COLO829 (cell line): Measurements from ENCODE around the gene STK32C.
"Not testable (repeated sequence)": the region's sequence is repeated elsewhere in the genome, so short reads cannot be mapped to it uniquely, and the experiment has no call there.

Experiments used
- DNase-seq: peaks from one replicate; pipeline ENCODE4 v3.0.0; 2012; ENCODE audit warnings: low spot score

The STK32C gene

GRCh38 chr10:132317477-132317876 lies 9.7 kb upstream of the STK32C start:
- DNase-seq: not testable (repeated sequence)

- no peak for DNase-seq
These were observed 8.4 kb upstream of the STK32C start for GRCh38 chr10:132316133-132316532.

- DNase-seq: not testable (repeated sequence)
These were observed 7.1 kb upstream of the STK32C start for GRCh38 chr10:132314881-132315280.

DNA sequence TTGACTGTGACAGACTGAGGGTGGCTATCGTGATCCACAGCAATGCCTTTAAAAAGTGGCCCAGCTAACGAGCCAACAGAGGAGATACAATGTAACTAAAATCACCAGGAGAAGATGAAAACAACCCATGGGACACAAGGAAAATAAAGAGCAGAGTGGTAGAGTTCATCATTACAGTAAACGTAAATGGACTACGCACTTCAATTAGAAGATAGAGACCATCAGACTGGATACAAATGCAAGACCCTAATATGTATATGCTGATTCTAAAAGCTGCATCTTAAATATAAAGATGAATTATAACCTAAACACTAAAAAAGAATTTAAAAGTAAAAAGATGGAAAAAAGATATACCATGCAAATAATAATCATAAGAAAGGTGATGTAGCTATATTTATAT lies 6.6 kb upstream of the STK32C start:
- no peak for DNase-seq

DNA sequence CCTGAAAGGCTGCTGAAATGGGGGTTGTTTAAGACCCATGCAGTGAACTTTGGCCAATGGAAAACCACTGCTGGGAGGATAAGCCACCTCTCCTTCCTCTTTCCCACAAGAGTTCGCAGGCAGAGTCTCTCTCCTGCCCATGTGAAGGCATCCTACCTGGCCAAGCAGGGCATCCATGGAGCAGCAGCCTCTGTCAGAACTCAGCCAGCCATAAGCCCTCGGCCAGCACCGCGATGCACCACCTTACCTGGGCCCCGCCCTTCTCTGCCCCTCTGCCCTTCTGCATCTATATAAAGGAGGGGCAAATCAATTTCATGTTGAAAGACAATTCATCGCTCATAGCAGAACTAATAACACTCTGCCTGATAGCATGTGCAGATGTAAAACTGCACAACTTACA lies 6.1 kb upstream of the STK32C start:
- DNase-seq: no peak

DNA sequence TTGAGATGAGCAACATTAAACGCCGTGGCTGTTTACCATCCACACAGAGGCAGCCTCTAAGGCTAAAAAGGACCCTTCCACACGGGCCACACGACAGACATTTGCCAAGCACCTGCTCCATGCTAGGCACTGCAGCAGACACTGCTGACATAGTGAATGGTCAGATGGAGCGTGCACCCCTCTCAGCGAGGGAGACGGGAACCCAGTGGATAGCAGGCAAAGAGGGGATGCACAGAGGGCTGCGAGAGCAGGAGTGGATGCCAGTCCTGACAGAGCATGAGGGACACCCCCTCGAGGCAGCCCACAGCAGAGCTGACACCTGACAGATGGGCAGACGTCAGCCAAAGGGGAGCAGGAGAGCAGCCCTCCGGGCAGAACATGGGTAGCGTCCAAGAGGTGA lies 5.6 kb upstream of the STK32C start:
- DNase-seq: no peak

DNA sequence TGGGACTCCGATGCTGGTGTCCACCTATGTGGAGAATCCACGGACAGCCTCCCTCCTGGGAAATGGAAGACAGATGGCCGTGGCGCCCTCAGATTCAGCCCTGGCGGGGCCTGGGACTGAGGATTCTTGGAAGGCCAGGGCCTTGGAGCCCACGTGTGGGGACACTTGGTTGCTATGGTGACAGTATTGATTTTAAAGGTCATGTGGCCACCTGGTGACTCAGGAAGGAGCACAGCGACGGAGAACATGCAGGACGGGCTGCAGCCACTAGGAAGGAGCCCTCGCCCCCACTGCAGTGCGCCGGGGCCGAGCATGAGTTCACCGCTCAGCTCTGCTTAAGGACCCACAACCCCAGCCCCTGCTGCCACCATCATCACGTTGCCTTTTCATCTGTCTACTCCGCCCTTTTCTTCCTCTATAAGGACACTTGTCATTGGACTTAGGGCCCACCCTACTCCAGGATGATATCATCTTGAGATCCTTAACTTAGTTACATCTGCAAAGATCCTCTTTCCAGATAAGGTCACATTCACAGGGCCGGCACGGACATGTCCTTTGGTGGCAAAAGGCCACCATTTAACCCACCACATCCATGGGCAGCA lies 3.7 kb upstream of the STK32C start:
- DNase-seq: no peak

- DNase-seq: no peak
These were observed 3.1 kb upstream of the STK32C start for GRCh38 chr10:132310701-132311337.

- no peak for DNase-seq
These were observed 2.3 kb upstream of the STK32C start for GRCh38 chr10:132309879-132310591.

GRCh38 chr10:132309471-132309865 lies 1.7 kb upstream of the STK32C start:
- no peak for DNase-seq

DNA sequence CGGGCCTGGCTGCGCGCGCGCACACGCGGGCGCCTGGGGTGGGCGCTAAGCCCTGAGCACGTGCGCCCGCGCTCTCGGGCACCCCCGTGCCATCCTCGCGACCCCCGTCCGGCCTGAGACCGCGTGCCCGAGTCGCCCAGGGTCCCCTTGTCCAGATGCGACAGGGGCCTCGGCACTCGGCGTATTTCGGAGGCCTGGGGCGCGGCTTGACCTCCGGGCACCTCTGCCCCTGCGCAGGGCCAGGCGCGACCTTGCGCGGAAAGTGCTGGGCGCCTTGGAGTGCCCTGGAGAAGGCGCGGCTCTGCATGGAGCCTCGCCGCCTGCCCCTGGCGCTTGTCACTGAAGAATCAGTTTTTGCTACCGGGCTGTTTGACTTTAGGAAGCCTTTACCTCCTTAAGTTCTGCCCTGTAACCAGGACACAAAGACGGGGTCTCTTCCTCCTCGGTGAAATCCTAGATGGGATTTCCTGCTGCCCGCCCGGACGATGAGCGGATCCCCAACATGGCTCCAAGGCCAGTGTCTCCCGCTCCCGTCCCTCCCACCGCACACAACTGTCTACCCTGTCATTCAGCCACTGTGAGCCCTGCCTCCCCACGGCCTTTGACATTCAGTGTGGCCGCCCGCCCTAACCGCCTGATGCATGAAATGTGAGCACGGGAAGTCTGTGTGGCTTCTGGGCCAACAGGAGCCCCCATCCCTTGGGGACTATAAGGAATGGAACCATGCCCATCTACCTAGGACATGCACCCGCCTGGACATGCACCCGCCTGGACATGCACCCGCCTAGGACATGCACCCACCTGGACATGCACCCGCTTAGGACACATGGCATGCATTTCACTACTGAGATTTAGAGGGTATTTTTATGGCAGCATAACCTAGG lies 1.1 kb upstream of the STK32C start:
- DNase-seq: no peak

DNA sequence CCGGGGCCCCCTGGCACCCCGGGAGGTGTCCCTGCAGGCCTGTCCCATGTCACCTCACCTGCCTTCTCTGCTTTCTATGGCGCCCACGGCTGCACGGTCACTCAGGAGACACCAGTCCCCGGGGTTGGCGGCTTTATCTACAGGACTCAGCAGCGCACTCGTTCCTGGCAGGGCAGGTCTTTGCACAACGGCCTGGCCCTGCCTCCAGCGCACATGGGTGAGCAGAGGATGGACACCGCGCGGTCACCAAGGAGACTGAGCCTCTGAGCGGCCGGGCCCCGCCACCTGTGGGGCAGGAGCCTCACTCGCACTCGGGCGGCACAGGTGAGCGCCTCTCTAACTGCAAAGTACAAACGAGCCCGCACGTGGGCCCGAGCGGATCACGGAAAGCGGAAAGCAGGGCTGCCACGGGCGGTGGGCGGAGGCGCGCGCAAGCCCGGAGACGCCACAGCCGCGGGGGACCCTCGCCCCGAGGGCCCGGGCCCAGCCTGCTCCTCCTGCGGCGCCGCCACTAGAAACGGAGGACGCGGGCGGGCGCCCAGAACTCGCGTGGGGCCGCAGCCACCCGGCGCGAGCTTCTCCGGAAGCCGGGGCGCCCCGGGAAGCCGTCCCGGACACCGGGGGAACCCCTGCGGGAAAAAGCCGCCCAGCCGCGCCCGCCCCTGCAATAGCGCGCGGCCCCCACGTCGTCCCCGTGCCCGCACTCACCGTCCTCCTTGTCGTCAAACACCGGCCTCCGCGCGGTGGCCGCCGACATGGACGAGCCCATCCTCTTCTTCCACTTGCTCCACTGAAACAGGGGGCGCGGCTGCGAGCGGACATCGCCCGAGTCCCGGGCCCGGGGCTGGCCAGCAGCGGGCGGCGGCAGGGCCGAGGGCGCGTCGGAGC lies 642 bp downstream of the STK32C start:
- no peak for DNase-seq

DNA sequence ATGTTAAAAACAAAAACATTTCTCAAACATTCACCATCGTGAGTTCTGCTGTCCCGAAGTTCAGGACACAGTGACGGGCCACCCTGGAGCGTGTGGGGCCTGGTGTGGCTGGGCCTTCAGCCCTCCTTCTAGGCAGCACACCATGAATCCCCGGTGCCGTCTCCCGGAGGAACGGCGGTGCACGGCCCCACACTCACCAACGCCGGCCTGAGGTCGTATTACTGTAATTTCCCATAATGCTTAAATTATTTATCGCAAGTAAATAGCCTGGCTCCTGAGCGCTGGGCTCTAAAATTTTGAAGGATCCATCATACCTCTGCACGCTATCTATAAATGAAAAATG lies 1.4 kb downstream of the STK32C start:
- no peak for DNase-seq

- no peak for DNase-seq
These were observed 2.0 kb downstream of the STK32C start for GRCh38 chr10:132305654-132306342.

DNA sequence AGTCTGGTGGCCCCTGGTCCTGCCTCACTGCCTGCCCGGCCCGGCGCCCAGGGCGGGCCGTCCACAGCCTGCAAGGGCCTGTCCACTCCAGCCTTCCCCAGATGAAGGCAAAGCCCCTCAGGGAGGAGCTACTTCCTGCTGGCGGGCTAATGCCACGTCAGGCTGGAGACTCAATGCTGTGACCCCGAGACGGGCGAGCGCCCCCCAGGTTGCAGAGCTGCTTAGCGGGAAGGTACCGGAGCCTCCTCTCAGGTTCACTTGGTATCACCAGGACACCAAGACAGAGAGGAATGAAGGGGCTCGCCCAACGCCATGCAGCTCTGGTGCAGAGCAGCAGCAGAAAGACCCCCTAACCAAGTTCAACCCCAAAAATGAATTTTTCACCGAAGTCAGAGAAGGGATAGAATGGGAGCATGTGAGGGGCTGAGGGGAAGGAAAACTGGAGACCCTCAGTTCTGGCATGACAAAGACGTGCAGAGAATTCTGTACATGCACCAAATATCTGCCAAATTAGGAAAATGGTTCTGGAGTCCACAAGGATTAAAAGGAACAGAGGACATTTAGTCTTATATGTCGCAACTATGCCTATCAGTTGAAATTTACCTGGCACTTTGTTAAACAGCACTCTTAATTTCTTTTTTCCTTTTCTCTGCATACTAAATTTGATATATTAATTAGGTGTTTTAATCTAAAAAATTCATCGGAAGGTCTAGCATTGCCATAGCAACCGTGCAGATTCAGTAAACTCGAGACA lies 2.8 kb downstream of the STK32C start:
- DNase-seq: no peak

DNA sequence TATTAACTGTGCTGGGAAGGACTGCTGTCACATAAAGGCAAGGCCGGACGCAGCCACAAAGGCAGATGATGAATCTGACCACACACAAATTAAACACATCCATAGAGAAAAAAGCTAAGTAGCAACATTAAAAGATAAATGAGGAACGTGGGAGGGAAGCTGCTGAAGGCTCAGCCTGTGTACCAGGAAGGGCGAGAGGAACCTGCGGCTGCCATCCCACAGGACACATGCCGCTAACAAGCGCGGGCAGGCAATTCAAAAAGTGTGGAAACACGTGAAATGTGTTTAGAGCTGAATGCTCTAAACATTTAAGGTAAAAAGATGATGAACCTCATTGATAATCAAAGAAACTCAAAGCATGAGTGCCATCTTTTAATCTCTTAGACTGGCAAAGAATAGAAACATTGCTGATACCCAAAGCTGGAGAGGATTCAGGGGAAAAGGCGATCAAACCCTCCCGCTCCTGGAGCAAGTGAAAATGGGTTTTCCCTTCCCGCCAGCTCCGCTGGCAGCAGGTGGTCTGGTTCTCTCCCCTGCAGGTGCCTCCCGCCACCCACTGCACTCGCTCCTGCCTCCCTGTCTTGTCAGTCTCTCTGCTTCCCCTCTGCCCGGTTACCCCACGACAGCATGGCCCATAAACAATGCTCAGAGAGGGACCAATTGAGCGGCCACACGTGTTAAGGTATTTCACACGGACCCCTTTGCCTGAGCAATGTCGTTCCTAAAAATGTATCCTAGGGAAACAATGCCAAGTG lies 4.2 kb downstream of the STK32C start:
- DNase-seq: no peak

DNA sequence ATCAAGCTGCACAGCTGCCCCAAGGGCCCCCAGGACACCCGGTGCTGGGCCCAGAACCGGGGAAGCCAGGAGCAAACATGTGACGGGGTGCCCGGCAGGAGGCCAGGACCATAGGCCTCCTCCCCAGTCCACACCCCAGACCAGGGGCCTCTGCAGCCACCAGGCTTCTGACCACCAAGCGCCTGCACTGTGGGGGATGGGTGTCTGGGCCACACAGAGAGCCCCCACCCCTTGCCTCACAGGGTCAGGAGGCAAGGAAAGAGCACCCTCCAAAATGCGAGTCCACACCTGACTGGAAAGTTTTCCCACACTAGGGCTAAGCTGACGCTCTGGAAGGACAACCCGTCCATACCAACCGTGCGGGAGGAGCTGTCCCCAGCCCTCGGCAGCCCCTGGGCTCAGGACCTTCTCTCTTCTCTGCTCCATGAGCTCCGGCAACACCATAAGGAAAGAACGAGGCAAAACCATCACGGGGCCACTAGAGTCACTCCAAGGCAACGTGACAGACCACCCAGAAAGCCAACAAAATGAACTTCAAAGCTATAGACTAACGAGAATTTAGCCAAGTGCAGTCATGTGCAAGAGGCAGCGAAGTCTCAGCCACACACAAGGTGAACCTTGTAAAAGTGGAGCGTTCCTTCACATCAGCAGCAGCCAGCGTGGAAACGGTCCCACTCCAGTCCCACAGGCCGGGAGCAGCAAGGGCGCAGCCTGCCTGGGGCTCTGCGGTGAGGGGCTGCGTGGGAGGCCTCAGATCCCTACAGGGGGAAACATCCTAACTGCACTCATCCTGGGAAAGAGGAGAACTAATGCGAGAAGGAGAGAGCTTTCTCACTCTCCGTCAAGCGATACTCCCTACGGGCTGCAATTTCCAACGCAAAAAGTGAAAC lies 5.1 kb downstream of the STK32C start:
- no peak for DNase-seq
